HepG2 (cell line): Measurements from ENCODE around the gene ITGAE.

Experiments
- AKAP8 ChIP-seq: sonication (generic); formaldehyde crosslinking; IDR thresholded peaks from 2 replicates; pipeline ENCODE4 v1.5.1; 2020; ENCODE audit warnings: mild to moderate bottlenecking, missing genetic modification reagents
- BRCA1 ChIP-seq: sonication (generic); formaldehyde crosslinking; IDR thresholded peaks from 2 replicates; pipeline ENCODE4 v1.4.0; 2020; ENCODE audit warnings: missing genetic modification reagents
- CTCF ChIP-seq: sonication (generic); formaldehyde crosslinking; IDR thresholded peaks from 2 replicates; pipeline ENCODE4 v1.5.0; 2020; ENCODE audit warnings: mild to moderate bottlenecking, missing genetic modification reagents, moderate library complexity
- EP300 ChIP-seq, 3 experiments: sonication (generic) in 1 of 3; formaldehyde crosslinking in 1 of 3; IDR thresholded peaks; 2 replicates each; pipeline versions ENCODE4 v1.5.1 to v1.6.1; 2011 to 2020; ENCODE audit warnings: low read depth in 2 of 3, low read length in 2 of 3, borderline replicate concordance in 1 of 3, improper control_type of control experiment in 1 of 3, mild to moderate bottlenecking in 1 of 3, missing genetic modification reagents in 1 of 3, moderate library complexity in 1 of 3
- ESRRA ChIP-seq: sonication (generic); formaldehyde crosslinking; IDR thresholded peaks from 2 replicates; pipeline ENCODE4 v1.5.1; 2020; ENCODE audit warnings: mild to moderate bottlenecking, low read depth, missing genetic modification reagents
- FOXC1 ChIP-seq: sonication (generic); formaldehyde crosslinking; IDR thresholded peaks from 2 replicates; pipeline ENCODE4 v1.8.0; 2022; ENCODE audit warnings: mild to moderate bottlenecking, missing genetic modification reagents, borderline replicate concordance
- FOXM1 ChIP-seq: sonication (generic); formaldehyde crosslinking; IDR thresholded peaks from 2 replicates; pipeline ENCODE4 v1.5.0; 2020; ENCODE audit warnings: missing genetic modification reagents
- MYC ChIP-seq: sonication (generic); formaldehyde crosslinking; IDR thresholded peaks from 2 replicates; pipeline ENCODE4 v1.9.0; 2021; ENCODE audit warnings: missing genetic modification reagents, borderline replicate concordance
- PBX2 ChIP-seq: IDR thresholded peaks from 2 replicates; pipeline ENCODE4 v1.6.1; 2016; ENCODE audit warnings: control low read depth
- POLR2AphosphoS5 ChIP-seq: IDR thresholded peaks from 2 replicates; pipeline ENCODE4 v1.6.1; 2012; ENCODE audit warnings: low read depth, low read length
- RBM39 ChIP-seq: fragments of 200-400 bp; formaldehyde crosslinking; IDR thresholded peaks from one replicate; pipeline ENCODE4 v1.6.1; 2018; ENCODE audit warnings: antibody characterized with exemption, mild to moderate bottlenecking, low read depth, low read length; ENCODE audit not compliant: poor library complexity, severe bottlenecking
- SCMH1 ChIP-seq: sonication (generic); formaldehyde crosslinking; IDR thresholded peaks from 2 replicates; pipeline ENCODE4 v1.9.0; 2021; ENCODE audit warnings: missing genetic modification reagents, mild to moderate bottlenecking, borderline replicate concordance
- ZNF577 ChIP-seq: sonication (generic); formaldehyde crosslinking; IDR thresholded peaks from 2 replicates; pipeline ENCODE4 v1.4.0; 2020; ENCODE audit warnings: mild to moderate bottlenecking, low read depth, missing genetic modification reagents, borderline replicate concordance

GRCh38 chr17:3780986-3781385 lies 20.0 kb downstream of the ITGAE start:
- TF ChIP-seq AKAP8 (no peak), ESRRA (CRISPR knock-in tag) (no peak), BRCA1 (CRISPR knock-in tag) (no peak), FOXM1 (CRISPR knock-in tag) (no peak), FOXC1 (CRISPR knock-in tag) (no peak), ZNF577 (CRISPR knock-in tag) (no peak), PBX2 (no peak), CTCF (CRISPR knock-in tag) (no peak), RBM39 (no peak), POLR2AphosphoS5 (no peak), SCMH1 (no peak), MYC (CRISPR knock-in tag) (no peak), EP300 (IDR thresholded peaks at IDR 0.05; ENCODE audit: low read depth in 2 of 2, low read length in 2 of 2) (no peak), EP300 (CRISPR knock-in tag; IDR thresholded peaks at IDR 0.05; ENCODE audit: borderline replicate concordance) (no peak)
